HG02938 (cell line): ENCODE results near the gene MVB12B.
"Not testable (repeated sequence)": the region's sequence is repeated elsewhere in the genome, so short reads cannot be mapped to it uniquely, and the experiment has no call there.

Source experiments
- ATAC-seq: cut with Tn5 transposase; IDR thresholded peaks from one replicate; pipeline ENCODE4 v1.9.1; 2021; ENCODE audit warnings: mild to moderate bottlenecking, moderate library complexity; ENCODE audit not compliant: unreplicated experiment

Gene MVB12B

DNA sequence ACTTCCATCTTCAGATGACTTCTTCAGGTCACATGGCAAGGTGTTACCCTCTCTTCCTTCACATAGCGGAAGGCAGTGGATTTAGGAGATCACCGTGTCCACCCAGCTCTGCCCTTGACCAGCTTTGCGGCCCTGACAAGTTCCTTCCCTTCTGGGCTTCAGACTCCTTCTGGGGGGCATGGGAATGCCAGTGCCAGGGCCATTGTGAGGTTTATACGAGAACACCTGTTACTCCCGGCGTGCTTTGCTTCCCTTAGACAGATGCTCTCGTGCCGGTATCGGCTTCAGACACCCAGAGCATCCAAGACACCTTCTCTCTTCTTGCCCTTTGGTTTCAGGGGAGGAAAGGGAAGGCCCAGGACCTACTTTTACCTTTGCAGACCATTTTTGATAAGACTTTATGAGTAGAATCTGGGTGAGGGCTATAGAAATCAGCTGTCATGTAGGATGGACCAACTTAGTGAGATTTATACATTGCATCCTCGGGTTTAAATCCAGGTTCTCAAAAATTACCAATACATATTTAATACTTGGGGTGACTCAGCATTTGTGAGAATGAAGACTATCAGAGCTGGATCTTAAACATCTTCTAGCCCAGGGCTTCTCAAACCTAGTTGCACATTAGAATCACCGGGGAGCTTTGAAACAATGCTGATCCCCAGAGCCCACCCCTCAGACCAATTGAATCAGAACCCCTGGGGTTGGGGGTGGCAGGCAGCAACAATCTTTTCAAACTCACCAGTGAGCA is 138.2 kb downstream of the MVB12B start:
- no peak for ATAC-seq

DNA sequence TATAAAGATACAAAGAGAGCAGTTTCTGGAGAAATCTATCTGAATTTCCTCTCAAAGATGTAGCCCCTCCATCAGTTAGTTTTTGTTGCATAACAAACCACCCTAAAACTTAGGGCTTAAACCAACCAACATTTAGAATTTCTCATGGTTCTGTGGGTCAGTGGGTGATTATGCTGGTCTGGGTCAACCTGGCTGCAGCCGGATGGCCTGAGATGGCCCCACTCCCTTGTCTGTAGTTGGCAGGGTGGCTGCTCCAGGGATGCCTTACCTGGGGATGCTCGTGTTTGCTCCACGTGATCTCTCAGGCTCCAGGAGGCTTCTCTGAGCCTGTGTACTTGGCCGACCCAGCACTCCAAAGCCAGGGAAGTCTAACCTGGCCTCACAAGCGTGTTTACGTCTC is 139.3 kb downstream of the MVB12B start:
- ATAC-seq, result no peak

DNA sequence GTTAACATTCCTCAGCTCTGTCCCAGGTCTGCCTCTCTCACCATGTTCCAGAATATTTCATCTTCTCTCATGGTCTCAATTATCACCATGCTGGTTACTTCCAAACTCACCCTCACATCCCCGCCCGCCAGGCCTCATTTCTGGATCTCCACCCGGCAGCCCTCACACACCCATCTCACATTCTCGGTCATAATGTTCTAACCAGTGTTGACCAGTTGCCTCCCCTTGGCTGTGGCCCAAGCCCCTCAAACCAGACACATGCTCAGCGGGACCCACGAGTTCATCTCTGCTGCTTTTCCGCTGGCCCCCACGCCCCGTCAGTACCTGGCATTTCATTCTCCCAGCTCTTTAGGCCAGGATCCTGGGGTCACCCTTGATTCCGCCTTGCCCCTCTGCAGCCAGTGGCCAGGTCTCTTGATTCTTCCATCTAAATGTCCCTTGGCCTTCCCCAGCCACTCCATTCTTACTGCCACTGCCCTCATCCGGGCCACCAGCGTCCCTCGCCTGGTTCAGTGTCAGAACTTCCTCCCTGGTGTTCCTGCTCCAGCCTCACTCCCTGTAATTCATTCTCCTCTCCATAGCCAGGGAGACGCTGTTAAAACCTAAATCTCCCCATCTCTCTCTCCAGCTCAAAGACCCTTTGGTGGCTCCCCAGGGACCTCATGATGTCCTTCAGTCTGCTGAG is 141.7 kb downstream of the MVB12B start:
- ATAC-seq, result no peak

DNA sequence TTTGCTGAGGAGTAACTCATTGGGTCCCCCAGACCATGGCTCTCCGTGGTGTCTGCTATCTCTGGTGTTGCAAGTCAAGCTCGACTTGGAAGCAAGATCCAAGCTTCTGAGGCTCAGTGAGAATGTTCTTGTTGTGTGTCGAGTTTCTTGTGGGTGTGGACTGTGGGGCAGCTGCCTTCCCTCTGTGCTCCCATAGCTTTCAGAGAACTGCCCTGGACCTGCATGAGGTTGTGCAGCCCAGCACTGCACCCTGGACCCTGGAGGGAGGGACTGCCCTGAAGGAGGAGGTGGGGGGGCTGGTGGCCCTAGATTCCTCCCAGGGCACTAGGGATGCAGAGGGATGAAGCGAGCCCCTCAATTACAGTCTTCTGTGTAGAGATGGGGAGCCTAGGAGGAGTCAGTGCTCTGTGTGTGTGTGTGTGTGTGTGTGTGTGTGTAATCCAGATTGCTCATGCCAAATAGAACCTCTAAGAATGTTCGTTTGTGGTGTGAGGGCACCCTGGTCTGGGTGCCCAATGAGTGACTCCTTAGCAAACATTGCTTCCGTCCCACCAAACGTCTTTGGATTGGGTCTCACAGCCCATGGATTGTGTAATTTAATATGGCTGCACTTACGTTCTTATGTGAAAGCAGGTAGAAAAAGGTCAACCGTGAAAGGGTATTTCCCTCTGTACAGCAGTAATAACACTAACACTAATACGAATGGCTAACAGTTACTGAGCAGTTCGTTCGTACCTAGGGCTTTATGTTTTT is 143.8 kb downstream of the MVB12B start:
- ATAC-seq, result no peak

DNA sequence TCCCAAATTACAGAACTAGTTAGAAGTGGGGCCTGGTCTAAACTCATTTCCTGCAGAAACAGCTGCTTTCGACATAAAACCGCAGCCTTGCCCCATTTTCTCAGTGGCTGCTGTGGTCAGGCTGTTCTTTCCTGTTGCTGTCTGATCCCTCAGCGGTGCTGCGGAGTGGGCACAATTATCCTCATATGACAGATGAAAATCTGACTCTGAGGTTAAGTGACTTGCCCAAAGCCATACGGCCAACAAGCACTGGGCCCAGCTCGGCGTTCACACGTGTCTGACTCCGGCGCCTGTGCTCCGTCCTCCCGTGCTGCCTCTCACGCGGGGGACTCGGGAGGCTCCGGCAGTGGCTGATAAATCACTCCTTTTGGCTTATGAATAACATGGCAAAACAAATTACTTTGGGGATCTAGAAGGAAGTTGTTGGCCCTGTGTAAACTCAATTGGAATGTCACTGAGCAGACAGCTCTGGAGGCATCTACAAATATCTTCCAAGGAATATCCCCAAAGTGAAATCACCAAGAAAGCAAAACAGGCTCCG is 144.5 kb downstream of the MVB12B start:
- ATAC-seq, result no peak

DNA sequence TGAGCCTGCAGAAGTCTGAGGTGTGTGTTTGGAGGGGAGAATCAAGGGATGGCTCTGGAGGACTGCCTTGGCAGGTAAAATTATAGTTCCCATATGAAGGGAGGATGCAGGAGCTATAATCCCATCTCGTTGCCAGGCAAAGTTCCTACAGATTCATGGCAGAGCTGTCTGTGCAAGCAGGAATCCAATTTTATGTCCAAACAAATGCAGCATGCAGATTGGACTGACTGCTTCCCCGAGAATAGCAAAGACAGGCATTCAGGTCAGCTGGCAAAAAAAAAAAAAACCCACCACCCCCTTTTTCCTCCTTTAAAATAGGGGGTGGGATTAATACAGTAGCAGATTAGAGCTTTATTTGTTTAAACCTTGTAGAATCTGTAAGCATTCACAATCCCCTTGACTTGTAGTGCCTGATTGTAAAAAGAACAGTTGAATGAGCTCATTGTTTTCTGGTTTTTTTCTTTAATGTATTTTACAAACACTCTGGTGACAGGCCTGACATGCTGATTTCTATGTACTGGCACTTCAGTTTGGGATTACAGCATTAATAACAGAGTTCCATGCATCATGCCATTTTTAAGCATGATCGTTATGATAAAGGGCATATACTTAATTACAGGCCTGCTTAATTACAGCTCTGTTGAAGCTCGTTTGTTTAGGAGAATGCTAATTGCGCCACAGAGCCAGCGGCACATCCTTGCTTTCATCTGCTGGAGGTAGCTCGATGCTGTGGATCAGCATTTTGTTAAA is 145.7 kb downstream of the MVB12B start:
- ATAC-seq, result no peak

DNA sequence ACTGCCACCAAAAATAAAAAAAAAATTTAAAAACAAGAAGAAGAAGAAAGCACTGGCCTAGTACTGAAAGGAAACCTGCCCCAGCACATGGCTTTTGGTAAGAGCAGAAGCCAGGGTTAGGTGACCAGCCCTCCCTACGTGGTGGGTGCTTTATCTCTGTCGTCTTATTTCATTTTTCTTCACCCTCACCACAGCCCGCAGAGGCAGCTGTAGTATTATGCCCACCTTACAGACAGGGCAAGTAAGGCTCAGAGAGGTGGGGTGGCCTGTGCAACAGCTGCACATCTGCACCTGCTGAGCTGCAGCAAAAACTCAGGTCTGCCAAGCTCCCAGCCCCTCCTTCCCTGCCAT is 146.3 kb downstream of the MVB12B start:
- ATAC-seq, result no peak

DNA sequence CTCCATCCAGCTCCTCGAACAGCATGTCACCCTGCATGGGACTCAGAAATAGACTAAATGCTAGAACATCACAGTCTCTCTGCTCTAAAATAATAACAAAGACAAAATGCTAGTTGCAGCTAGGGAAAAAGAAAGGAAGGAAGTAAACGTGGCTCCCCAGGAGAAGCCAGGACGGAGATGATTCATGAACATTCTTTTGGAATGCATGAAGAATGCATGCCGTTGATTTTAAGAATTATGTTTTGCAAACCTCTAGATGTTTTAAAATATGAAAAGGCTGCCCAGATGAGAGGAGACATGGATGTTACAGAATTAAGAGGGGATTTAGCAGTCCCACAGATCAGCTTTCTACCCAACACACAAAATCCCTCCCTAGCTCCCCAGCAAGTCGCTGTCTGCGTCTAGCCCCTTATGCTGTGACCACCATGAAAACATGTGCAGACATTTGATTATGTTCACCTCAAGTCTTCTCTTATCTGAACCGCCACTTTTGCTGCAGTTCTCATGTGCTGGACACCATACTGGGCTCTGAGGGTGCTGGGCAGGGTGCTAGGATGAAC is 147.7 kb downstream of the MVB12B start:
- no peak for ATAC-seq

DNA sequence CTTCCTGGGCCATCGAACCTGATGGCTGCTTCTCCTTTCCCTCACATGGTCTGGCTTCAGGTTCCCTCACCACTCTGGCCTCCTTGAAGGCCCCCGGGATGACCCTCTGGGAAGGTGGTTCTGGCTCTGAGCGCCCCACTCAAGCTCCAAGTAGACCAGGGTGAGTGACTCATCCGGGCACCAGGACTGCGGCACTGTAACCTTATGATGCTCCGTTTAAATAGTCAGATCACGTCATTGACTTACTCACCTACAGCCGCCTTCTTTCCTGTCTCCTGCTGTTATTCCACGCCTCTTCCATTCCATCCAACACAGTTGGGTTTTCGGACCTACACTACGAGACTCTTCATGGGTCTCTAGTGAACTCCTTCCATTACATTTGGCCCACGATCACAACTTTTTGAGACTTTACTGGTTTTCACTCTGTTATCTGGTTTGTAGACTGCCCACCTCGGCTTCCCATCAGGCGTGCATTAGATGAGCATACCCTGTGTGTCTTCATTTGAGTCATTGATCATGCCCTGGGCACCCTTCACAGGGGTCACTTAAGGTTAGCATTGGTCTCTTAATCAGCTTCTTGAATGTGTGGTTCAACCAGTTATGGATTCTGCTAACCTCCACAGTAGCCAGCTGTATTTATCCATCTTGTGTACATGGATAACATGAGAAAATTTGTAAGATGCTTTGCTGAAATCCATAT is 148.3 kb downstream of the MVB12B start:
- no peak for ATAC-seq

DNA sequence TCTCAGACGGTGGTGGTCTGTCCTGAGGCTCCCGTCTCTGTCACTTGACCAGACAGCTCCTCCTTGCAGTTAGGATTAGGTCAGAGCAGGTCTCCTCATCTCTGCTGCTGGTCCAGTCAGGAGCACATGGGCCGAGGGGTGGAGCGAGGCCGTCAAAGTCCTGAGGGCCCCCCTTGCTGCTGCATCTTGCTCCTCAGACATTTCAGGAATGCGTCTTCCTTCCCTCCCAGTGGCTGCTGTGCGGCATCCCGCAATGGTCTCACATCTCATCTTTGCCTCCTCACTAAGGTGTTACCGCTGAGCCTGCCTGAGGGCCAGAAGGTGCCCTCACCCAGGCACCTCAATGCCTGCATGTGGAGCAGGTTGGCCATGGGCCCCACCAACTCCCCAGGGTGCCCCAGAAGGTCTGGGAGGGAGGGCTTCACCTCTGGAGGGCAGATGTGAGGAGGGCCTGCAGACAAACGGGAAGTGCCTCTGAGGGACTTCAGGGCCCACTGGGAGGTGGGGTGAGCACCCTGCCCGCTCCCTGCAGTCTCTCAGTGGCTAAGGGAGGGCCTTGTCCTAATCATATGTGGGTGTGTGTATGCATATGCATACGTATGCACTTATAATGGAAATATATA is 149.4 kb downstream of the MVB12B start:
- ATAC-seq, result no peak

DNA sequence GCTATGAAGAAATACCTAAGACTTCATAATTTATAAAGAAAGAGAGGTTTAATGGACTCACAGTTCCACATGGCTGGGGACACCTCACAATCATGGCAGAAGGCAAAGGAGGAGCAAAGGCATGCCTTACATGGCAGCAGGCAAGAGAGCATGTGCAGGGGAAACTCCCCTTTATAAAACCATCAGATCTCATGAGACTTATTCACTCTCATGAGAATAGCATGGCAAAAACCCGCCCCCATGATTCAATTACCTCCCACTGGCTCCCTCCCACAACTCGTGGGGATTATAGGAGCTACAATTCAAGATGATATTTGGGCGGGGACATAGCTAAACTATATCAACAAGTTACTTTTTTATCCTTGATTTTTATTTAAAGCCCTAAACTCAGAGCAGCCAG is 150.8 kb downstream of the MVB12B start:
- not testable (repeated sequence) for ATAC-seq

DNA sequence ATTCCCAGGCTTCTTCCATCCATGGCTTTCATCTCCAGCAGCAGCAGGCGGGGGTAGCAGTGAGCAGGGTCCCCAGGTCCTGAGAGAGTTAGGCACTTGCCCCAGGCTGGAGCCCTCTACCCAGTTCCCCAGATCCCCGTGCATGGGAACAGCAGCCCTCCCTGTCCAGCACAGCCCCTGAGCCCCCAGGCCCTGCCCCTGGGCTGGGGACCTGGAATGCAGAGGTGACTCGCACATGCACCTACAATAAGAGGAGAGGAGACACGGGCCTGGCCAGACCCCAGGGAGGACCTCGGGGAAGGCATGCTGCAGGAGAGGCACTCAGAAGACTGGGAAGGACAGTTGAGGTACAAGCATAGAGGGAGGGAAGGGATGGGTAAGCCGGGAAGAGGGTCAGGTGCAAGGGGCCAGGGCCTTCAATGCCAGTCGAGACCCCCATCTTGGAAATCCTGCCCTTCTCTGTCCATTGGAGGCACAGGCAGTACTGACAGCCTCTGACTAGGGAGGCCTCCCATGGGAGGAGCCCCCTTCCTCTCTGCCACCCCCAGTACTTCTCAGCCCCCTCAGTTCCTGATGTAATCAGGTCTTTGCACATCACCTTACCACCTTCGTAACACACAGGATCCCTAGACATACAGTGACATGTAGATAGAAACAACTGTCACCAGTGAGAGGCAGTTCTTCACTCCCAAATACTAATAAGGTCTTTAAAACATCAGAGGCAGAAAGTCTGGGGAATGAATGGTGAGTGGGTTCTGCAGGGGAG is 151.8 kb downstream of the MVB12B start:
- no peak for ATAC-seq

DNA sequence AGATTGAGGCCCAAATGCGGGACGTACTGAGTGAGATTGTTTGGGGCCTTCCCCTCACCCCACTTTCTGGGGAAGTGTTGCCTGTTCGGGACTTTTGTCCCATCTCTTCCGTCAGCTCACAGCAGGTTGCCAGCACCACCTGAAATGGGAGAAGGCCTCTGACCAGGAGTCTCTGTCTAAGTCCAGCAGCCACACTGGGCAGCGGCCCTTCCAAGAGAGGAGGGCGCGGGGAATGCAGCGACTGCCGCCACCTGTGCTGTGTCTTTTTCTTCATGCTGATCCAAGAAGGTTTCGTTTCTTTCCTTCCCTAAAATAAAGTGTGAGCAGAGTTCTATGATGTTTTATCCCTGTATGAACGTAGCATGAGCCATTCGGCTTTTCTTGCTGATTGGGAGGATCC is 152.9 kb downstream of the MVB12B start:
- ATAC-seq, result no peak

DNA sequence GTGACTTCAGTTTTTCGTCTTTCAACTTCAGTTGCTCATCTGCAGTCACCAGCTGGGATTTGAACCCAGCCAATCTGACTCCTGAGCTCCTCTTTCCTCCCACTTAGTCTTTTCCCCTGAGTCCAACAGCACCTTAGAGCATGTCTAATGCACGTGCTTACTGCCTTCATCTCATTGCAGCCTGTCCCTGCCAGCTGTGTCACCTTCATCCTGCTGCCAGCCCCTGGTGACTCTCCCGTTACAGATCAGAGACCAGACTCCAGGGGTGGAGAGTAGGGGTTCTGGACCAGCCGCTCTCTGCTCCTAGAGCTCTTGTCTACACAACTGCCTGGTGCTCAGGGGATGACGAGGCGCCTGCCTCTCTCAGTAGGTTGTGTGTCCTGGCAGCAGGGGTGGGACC is 154.2 kb downstream of the MVB12B start:
- no peak for ATAC-seq

DNA sequence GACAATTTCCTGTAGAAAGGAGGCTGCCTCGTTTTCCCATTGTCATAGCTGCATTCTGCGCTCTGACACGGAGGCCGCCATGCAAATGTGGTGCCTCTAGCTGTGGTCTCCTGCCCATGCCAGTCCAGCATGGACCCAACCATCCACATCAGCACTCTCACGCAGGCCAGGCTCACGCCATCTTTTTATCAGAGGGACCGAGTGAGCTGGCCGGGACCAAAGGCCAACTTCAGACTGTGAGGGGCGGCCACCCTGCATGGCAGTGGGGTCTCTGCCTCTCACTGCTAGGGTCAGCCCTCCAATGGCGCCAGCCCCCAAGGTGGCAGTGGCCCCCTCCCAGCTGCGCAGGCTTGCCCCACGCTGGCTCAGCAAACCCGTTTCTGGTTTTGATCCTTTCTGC is 155.2 kb downstream of the MVB12B start:
- ATAC-seq, result no peak

DNA sequence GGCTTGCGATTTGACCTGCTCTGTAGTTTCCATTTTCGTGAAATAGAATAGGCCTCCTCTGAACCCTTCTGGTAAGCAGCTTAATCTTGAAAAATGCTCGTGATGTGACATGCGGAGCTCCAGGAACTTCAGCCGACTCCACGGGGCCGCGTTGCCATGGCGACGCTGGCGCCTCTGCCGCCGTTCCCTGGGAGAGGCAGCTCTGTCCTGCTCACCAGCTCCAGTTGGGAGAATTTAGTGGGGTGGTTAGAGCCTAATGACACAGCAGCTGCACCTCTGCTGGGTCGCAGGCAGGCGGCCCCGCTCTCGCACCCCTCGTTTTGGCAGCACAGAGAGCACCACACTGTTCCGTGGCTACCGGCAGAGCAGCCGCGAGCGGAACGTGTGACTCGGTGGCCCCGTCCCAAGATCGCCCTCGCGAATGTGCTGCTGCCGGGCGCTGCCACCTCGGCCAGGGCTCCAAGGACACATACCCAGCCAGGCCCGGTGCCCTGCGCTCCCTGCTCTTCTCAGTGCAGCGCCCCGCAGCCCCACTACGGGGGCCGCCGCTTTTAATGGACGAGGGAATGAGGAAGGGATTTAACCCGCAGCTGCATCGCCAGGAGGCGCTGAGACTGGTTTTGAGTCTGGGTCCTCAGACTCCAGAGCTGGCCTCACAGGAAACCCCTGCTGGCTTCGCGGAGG is 155.9 kb downstream of the MVB12B start:
- ATAC-seq, result no peak

DNA sequence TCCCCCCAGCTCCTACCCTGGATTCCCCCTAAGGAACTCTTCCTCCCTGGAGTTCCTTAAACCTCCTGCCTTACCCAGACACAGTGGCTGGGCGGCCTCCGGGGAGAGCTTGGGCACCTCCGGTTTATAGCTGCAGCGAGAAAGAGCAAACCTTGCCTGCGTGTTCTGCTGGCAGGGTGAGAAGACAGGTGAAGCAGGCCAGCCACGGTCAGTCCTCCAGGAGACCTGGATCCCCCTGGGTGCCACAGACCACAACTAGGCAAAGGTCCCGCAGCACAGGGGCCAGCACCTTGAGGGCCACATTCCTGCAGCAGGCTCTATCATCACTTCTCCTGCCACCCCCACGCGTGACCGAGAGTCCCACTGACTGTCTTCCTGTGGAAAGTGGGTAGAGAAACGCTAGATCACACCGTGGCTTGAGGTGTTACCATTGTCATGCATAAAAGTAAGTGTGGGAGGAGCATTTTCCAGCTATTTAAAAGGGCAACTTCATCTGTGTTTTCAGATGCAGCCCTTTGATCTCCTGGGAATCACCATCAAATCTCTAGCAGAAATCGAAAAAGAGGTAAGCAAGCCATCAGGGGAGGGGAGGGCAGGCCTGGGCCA is 156.9 kb downstream of the MVB12B start:
- ATAC-seq, result no peak

DNA sequence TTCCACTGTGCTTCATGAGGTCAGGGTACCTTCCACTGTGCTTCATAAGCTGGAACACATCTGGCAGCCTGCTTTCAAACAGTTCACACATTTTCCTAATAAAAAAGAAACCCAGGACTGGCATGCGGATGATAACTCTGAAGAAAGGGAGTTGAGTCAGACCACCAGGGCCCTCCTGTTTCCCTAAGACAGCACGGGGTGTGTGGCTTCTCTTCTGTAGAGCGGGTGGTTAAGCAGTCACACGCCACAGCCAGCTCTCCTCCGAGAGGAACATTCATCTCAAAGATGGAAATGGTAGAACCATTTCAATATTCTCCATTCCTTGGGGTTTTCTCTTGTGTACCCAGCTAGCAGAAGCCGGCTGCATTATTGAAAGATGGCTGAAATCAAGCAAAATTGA is 159.0 kb downstream of the MVB12B start:
- ATAC-seq, result no peak
